A673 (cell line): Measurements from ENCODE around the gene STAMBP.

Experiments
- CTCF ChIP-seq: fragments of 300-800, 200-600 bp; sonication (generic); conservative IDR thresholded peaks from 2 replicates; pipeline ENCODE4 v1.5.1; 2017; ENCODE audit warnings: low read depth, mild to moderate bottlenecking, antibody characterized with exemption, low read length, moderate library complexity, mixed read lengths
- EZH2 ChIP-seq: fragments of 200-600 bp; sonication (generic); IDR thresholded peaks from 2 replicates; pipeline ENCODE4 v1.6.1; 2017; ENCODE audit warnings: borderline replicate concordance, low read depth, mild to moderate bottlenecking, mixed read lengths, antibody characterized with exemption, low read length; ENCODE audit not compliant: poor library complexity, severe bottlenecking

- TF ChIP-seq CTCF (peak; percentile 95), EZH2 (no peak)
Observed at GRCh38 chr2:73779467-73780236, 49.1 kb upstream of the STAMBP start, which contains the start of gene DUSP11.
